ENCODE results near the gene NOS2.
"Not testable (repeated sequence)": the region's sequence is repeated elsewhere in the genome, so short reads cannot be mapped to it uniquely, and the experiment has no call there.

Gene NOS2

GRCh38 chr17:27793168-27793905 is 7.0 kb downstream of the NOS2 start:
- no peak for DNase-seq (ENCODE audit: low read depth in 2 of 3, low spot score in 2 of 3)

- no peak for DNase-seq (ENCODE audit: low read depth in 2 of 3, low spot score in 2 of 3)
These were observed 8.2 kb downstream of the NOS2 start for GRCh38 chr17:27792095-27792494.

- DNase-seq (ENCODE audit: low read depth in 2 of 3, low spot score in 2 of 3) = no peak
These were observed 11.4 kb downstream of the NOS2 start for GRCh38 chr17:27788919-27789318.

- DNase-seq (ENCODE audit: low read depth in 2 of 3, low spot score in 2 of 3) = no peak
These were observed 16.6 kb downstream of the NOS2 start for GRCh38 chr17:27783440-27784350.

GRCh38 chr17:27782791-27783206 is 17.5 kb downstream of the NOS2 start:
- no peak for DNase-seq (ENCODE audit: low read depth in 2 of 3, low spot score in 2 of 3)

GRCh38 chr17:27780828-27781404 is 19.4 kb downstream of the NOS2 start:
- no peak for DNase-seq (ENCODE audit: low read depth in 2 of 3, low spot score in 2 of 3)

- no peak for DNase-seq (ENCODE audit: low read depth in 2 of 3, low spot score in 2 of 3)
These were observed 20.1 kb downstream of the NOS2 start for GRCh38 chr17:27780092-27780827.

- no peak for DNase-seq (ENCODE audit: low read depth in 2 of 3, low spot score in 2 of 3)
These were observed 22.1 kb downstream of the NOS2 start for GRCh38 chr17:27778183-27778582.

GRCh38 chr17:27776882-27777624 is 23.3 kb downstream of the NOS2 start:
- no peak for DNase-seq (ENCODE audit: low read depth in 2 of 3, low spot score in 2 of 3)

- no peak for DNase-seq (ENCODE audit: low read depth in 2 of 3, low spot score in 2 of 3)
These were observed 28.7 kb downstream of the NOS2 start for GRCh38 chr17:27771586-27771985.

GRCh38 chr17:27770877-27771276 is 29.5 kb downstream of the NOS2 start:
- no peak for DNase-seq (ENCODE audit: low read depth in 2 of 3, low spot score in 2 of 3)

- no peak for DNase-seq (ENCODE audit: low read depth in 2 of 3, low spot score in 2 of 3)
These were observed 31.4 kb downstream of the NOS2 start for GRCh38 chr17:27768858-27769410.

GRCh38 chr17:27766438-27766837 is 33.9 kb downstream of the NOS2 start:
- DNase-seq (ENCODE audit: low read depth in 2 of 3, low spot score in 2 of 3) = no peak

GRCh38 chr17:27765353-27765752 is 35.0 kb downstream of the NOS2 start:
- DNase-seq (ENCODE audit: low read depth in 2 of 3, low spot score in 2 of 3) = no peak

GRCh38 chr17:27764589-27764988 is 35.7 kb downstream of the NOS2 start:
- DNase-seq (ENCODE audit: low read depth in 2 of 3, low spot score in 2 of 3) = no peak

- no peak for DNase-seq (ENCODE audit: low read depth in 2 of 3, low spot score in 2 of 3)
These were observed 37.6 kb downstream of the NOS2 start for GRCh38 chr17:27762527-27763305.

- DNase-seq (ENCODE audit: low read depth in 2 of 3, low spot score in 2 of 3) = not testable (repeated sequence)
These were observed 39.4 kb downstream of the NOS2 start for GRCh38 chr17:27760931-27761330.

GRCh38 chr17:27760069-27760885 is 40.1 kb downstream of the NOS2 start:
- DNase-seq (ENCODE audit: low read depth in 2 of 3, low spot score in 2 of 3) = peak; percentile 30 to 77 (median 71)

GRCh38 chr17:27759528-27759927 is 40.8 kb downstream of the NOS2 start:
- no peak for DNase-seq (ENCODE audit: low read depth in 2 of 3, low spot score in 2 of 3)

All from activated CD8-positive, alpha-beta memory T cell treated with anti-CD3 and anti-CD28 coated beads for 48 hours (primary cell).